Activated CD8-positive, alpha-beta memory T cell treated with anti-CD3 and anti-CD28 coated beads, Interleukin-2, amount 50 U/mL, for 1 hour (primary cell): ENCODE results near the gene LMTK3.

Experiments used
- DNase-seq: peaks from one replicate; pipeline ENCODE4 v3.0.0-alpha.2; 2020; ENCODE audit errors: extremely low read depth

LMTK3 gene

GRCh38 chr19:48508729-48509411 is 2.8 kb downstream of the LMTK3 start:
- DNase-seq, result no peak

DNA sequence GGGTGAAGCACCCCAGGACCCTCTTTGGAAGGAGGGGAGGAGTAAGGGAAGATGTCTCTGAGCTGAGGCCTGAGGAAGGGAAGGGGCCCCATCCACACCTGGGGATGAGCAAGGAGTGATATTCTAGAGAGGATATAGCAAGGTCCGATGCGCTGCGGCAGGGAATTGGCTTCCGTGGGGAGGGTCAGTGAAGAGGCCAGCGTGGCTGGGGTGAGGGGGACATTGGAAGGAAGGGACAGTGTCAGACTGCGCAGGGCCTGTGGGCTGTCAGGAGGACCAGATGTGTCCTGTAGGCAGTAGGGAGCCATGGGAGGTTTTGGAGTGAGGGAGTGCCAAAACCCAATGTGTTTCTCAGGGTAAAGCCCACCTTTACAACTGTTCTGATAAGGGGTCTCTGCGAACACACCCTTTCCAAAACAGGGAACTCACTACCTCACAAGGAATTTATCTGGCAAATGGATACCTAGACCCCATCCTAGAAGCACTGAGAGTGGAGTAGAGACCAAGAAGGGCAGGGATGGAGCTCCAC is 3.7 kb downstream of the LMTK3 start:
- no peak for DNase-seq

GRCh38 chr19:48506138-48506733 is 5.4 kb downstream of the LMTK3 start:
- DNase-seq, result no peak

DNA sequence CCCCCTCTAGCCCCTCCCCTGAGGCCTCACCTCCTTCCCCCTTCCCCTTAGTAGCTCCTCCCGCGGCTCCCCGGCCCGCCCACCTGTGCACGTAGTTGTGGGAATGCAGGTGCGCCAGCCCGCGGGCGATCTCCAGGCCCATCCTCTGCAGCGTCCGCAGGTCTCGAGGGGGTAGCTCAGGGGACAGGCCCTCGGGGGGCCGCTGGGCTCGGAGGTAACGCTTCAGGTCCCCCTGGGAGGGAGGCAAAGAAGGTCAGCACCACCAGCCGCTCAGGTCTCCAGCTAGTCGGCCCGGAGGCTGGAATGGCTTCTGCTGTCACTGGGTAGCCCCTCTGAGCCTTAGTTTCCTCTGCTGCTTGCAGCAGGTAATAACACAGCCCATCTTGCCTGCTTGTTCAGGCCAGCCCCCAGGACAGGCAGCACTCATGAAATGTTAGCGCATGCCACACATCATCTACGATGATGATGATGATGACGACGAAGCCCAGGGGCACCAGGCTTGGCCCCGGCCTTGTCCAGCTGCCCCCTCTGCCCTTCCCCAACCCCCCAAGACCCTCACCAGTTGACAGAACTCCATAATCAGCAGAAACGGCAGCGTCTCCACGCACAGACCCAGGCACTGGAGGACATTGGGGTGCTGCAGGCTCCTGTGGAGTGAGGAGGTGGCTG is 9.2 kb downstream of the LMTK3 start:
- no peak for DNase-seq

DNA sequence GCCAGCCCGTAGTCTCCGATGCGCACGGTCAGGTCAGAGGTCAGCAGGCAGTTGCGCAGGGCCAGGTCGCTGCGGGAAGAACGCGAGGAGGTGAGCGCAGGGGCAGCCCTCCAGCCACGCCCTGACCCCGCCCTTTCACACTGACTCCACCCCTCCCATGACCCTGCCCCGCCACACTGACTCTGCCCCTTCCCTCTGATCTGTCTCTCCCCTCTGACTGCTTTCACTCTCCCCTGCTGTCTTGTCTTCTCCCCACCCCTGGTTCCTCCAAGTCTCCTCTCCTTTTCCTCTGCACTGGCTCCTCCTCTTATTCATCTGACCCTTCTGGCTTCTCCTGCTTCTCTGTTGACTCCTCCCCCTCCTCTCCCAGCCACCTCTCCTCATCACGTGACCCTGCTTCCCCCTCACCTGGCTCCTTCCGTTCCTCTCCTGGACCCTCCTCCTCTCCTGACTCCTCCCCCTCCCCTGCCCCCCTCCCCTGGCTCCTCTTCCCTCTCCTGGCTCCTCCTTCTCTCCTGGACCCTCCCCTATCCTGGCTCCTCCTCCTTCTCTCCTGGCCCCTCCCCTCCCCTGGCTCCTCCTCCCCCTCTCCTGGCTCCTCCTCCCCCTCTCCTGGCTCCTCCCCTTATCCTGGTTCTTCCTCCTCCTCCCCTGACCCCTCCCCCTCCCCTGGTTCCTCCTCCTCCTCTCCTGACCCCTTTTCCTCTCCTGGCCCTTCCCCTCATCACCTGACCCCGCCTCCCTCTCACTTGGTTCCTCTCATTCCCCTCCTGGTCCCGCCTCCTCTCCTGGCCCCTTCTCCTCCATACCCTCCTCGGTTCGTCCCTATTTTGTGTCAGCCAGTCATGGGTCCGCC is 9.9 kb downstream of the LMTK3 start:
- no peak for DNase-seq

- no peak for DNase-seq
Measured at GRCh38 chr19:48500830-48501493, 10.7 kb downstream of the LMTK3 start.

- DNase-seq, result no peak
Measured at GRCh38 chr19:48499316-48500090, 12.1 kb downstream of the LMTK3 start.

- DNase-seq, result no peak
Measured at GRCh38 chr19:48498595-48499311, 12.9 kb downstream of the LMTK3 start.

- no peak for DNase-seq
Measured at GRCh38 chr19:48497728-48498594, 13.7 kb downstream of the LMTK3 start.

DNA sequence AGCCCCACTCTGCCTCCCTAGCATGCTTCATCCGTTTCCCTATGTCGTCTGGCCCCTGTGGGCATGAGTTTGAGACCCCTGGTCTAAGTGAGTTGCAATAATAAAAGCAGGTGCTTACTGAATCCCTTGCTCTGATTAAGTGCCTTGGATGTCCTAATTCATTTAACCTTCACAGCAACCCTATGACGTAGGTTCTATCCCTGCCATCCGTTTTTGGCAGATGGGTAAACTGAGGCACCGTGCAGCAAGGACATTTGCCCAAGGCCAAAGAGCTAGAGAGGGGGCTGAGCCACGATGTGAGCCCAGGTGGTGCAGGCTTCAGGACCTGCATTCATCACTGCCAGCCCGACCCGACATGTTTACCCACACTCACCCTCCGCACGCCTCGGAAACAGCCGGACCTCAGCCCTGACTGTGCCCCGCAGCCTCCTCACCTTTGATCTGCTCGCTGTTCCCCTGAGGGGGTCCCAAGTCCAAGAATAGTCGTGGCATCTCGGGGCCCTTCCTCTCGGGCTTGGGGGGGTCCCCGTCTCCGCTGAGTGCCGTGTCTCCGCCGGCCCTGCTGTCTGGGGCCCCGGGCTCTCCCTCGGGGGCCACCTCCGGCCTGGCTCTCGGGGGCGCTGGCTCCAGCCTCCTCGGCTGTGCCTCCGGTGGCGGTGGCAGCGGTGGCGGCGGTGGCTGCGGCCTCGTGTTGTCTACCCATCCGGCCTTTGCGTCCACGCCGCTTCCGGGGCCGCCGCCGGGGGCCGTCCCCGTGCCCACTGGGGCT is 14.5 kb downstream of the LMTK3 start:
- no peak for DNase-seq

GRCh38 chr19:48495396-48495795 is 16.2 kb downstream of the LMTK3 start:
- DNase-seq, result no peak

GRCh38 chr19:48493718-48494401 is 17.8 kb downstream of the LMTK3 start:
- no peak for DNase-seq

DNA sequence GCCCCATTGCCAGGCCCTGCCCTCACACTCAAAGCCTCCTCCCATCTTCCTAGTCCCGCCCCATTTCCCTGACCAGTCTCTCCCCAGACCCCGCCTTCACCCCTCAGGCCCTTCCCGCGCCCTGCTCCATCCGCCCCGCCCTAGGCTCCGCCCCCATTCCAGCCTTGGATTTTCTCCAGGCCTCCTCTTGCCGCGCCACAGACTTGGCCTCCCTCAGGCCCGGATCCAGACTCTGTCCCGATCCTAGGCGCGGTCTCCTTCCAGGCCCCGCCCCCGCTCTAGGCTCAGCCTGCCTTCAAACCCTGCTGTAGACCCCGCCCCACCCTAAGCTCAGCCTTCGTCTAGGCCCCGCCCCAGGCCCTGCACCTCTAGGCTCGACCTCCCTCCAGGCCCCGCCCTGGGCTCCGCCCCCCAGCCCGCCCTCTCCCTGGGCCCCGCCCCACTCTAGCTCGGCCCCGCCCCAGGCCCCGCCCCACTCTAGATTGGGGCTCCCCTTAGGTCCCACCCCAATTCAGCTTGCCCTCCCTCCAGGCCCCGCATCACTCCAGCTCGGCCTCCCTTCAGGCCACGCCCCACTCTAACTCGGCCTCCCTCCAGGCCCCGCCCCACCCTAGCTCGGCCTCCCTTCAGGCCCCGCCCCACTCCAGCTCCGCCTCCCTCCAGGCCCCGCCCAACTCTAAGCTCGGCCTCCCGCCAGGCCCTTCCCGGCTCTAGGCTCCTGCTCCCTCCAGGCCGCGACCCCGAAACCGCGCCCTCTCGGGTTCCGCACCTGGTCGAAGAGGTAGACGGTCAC is 18.5 kb downstream of the LMTK3 start:
- peak; percentile 56 for DNase-seq

DNA sequence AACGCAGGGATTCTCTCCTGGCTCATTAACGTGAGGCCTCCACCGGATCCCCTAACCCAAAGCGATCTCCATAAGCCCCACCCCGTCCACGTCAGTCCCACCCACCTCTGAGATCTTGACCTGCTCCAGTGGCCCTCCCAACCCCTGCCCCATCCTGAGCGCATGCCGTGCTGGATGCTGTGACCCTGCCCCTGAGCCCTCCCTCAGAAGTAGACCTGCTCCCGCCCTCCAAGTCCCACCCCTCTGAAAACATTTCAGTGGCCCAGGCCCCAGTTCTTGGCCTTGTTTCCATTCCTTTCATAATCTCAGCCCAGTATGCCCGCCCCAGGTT is 19.9 kb downstream of the LMTK3 start:
- DNase-seq, result no peak

GRCh38 chr19:48490981-48491792 is 20.4 kb downstream of the LMTK3 start:
- no peak for DNase-seq

- no peak for DNase-seq
Measured at GRCh38 chr19:48489608-48490216, 21.9 kb downstream of the LMTK3 start.
